H1 (cell line): Measurements from ENCODE around the gene SLCO2A1. TPM values are rescaled to one million over a fixed set of nuclear protein-coding genes. Genes with fewer than 3 reads are reported as not detected.

Experiments used
- CTCF ChIA-PET: fragments of 300-600 bp; sonication (Branson Sonifier 250); formaldehyde crosslinking; loops from one replicate; lab custom pipeline; 2021; ENCODE audit not compliant: partially characterized antibody; lab: Charles Lee
- POLR2A ChIA-PET: fragments of 300-600 bp; sonication (Branson Sonifier 250); formaldehyde crosslinking; loops from one replicate; lab custom pipeline; 2021; ENCODE audit warnings: inconsistent platforms; ENCODE audit not compliant: partially characterized antibody; lab: Charles Lee
- DNase-seq, 2 experiments: peaks; one replicate each; pipeline versions ENCODE4 v3.0.0 to v3.0.0-alpha.2; 2010 to 2022; ENCODE audit warnings: low spot score in 2 of 2, low read depth in 1 of 2, mixed read lengths in 1 of 2
- FAIRE-seq: peaks from 2 replicates; lab custom pipeline; 2011; peaks lifted over from hg19 to GRCh38; lab: Jason Lieb, UNC
- H2AFZ ChIP-seq: 2 replicates; pipeline ENCODE4 v1.8.1; 2012; ENCODE audit warnings: low read length, inconsistent platforms
- H2AK5ac ChIP-seq: 2 replicates; pipeline ENCODE4 v1.6.1; 2013; ENCODE audit warnings: low read depth, low read length
- H2BK120ac ChIP-seq: replicated peaks from 2 replicates; pipeline ENCODE3; 2013; ENCODE audit warnings: low read depth, low read length, inconsistent platforms
- H2BK12ac ChIP-seq: 2 replicates; pipeline ENCODE4 v1.6.1; 2013; ENCODE audit warnings: low read depth, low read length
- H2BK15ac ChIP-seq: 2 replicates; pipeline ENCODE4 v1.6.1; 2013; ENCODE audit warnings: low read length
- H2BK20ac ChIP-seq: 2 replicates; pipeline ENCODE4 v1.6.1; 2013; ENCODE audit warnings: low read length
- H2BK5ac ChIP-seq: 2 replicates; pipeline ENCODE4 v1.6.1; 2013; ENCODE audit warnings: low read depth, low read length
- H3K14ac ChIP-seq: 2 replicates; pipeline ENCODE4 v1.6.1; 2013; ENCODE audit warnings: inconsistent platforms; ENCODE audit not compliant: insufficient read length
- H3K18ac ChIP-seq: 2 replicates; pipeline ENCODE4 v1.6.1; 2013; ENCODE audit warnings: low read length; ENCODE audit errors: extremely low read depth
- H3K23ac ChIP-seq: 2 replicates; pipeline ENCODE4 v1.6.1; 2013; ENCODE audit warnings: inconsistent platforms; ENCODE audit not compliant: insufficient read length
- H3K23me2 ChIP-seq: 2 replicates; pipeline ENCODE4 v1.6.1; 2013; ENCODE audit warnings: low read depth, low read length
- H3K27ac ChIP-seq: 2 replicates; pipeline ENCODE4 v1.6.1; 2011; ENCODE audit warnings: low read depth, low read length, inconsistent platforms
- H3K27me3 ChIP-seq, 4 experiments: replicated peaks in 1 of 4; 1 replicate in 1 of 4; 2 replicates in 3 of 4; pipeline versions ENCODE4 v1.6.1 to v1.8.1; 2011 to 2013; ENCODE audit warnings: low read length in 3 of 4, mild to moderate bottlenecking in 3 of 4, inconsistent platforms in 2 of 4, mixed read lengths in 2 of 4, moderate library complexity in 1 of 4; ENCODE audit not compliant: control insufficient read depth in 3 of 4, insufficient read depth in 3 of 4; ENCODE audit errors: extremely low read depth in 1 of 4
- H3K36me3 ChIP-seq, 4 experiments: 2 replicates each; pipeline versions ENCODE4 v1.6.1 to v1.8.1; 2011 to 2013; ENCODE audit warnings: mild to moderate bottlenecking in 4 of 4, low read length in 3 of 4, moderate library complexity in 2 of 4, control low read depth in 1 of 4, inconsistent platforms in 1 of 4; ENCODE audit not compliant: insufficient read depth in 4 of 4, control insufficient read depth in 2 of 4
- H3K4ac ChIP-seq: replicated peaks from 2 replicates; pipeline ENCODE3; 2013; ENCODE audit warnings: low read length, low read depth, mixed read lengths, inconsistent platforms; ENCODE audit not compliant: insufficient read length
- H3K4me1 ChIP-seq, 4 experiments: replicated peaks in 1 of 4; 1 replicate in 1 of 4; 2 replicates in 3 of 4; pipeline versions ENCODE4 v1.6.1 to v1.8.1; 2011 to 2013; ENCODE audit warnings: low read length in 3 of 4, inconsistent platforms in 2 of 4, mixed read lengths in 1 of 4; ENCODE audit not compliant: insufficient read depth in 4 of 4, control insufficient read depth in 3 of 4
- H3K4me2 ChIP-seq, 2 experiments: 2 replicates each; pipeline versions ENCODE4 v1.6.1 to v1.8.1; 2011 to 2013; ENCODE audit warnings: low read depth in 2 of 2, low read length in 2 of 2, control low read depth in 1 of 2, inconsistent platforms in 1 of 2, mild to moderate bottlenecking in 1 of 2; ENCODE audit not compliant: insufficient read depth in 1 of 2
- H3K4me3 ChIP-seq, 4 experiments: fragments of 200-600, 300-600 bp in 1 of 4; sonication (generic), shearing (Covaris generic), sonication (Bioruptor Twin) in 1 of 4; 2 replicates each; pipeline versions ENCODE4 v1.5.1 to v1.8.1; 2011 to 2016; ENCODE audit warnings: low read length in 4 of 4, low read depth in 3 of 4, control low read depth in 2 of 4, inconsistent platforms in 2 of 4, mild to moderate bottlenecking in 2 of 4, mixed read lengths in 1 of 4, moderate library complexity in 1 of 4; ENCODE audit not compliant: insufficient read depth in 2 of 4; ENCODE audit errors: extremely low read depth in 1 of 4
- H3K56ac ChIP-seq: replicated peaks from 2 replicates; pipeline ENCODE3; 2013; ENCODE audit warnings: low read depth, mild to moderate bottlenecking, mixed read lengths, low read length, inconsistent platforms; ENCODE audit not compliant: insufficient read length
- H3K79me1 ChIP-seq: 2 replicates; pipeline ENCODE4 v1.6.1; 2013; ENCODE audit warnings: low read depth, low read length, control low read depth
- H3K79me2 ChIP-seq, 2 experiments: 2 replicates each; pipeline versions ENCODE4 v1.6.1 to v1.8.1; 2012 to 2013; ENCODE audit warnings: low read length in 2 of 2, mild to moderate bottlenecking in 2 of 2, inconsistent platforms in 1 of 2; ENCODE audit not compliant: insufficient read depth in 2 of 2, control insufficient read depth in 1 of 2
- H3K9ac ChIP-seq, 4 experiments: replicated peaks in 1 of 4; 1 replicate in 1 of 4; 2 replicates in 3 of 4; pipeline versions ENCODE4 v1.6.1 to v1.8.1; 2011 to 2013; ENCODE audit warnings: low read depth in 3 of 4, low read length in 3 of 4, control low read depth in 2 of 4, mild to moderate bottlenecking in 2 of 4, moderate library complexity in 2 of 4, inconsistent platforms in 1 of 4; ENCODE audit errors: extremely low read depth in 1 of 4
- H3K9me3 ChIP-seq, 2 experiments: 2 replicates each; pipeline versions ENCODE4 v1.6.1 to v1.8.1; 2012 to 2013; ENCODE audit warnings: mild to moderate bottlenecking in 2 of 2, moderate library complexity in 2 of 2, control low read depth in 1 of 2, inconsistent platforms in 1 of 2, low read depth in 1 of 2, low read length in 1 of 2, mixed read lengths in 1 of 2; ENCODE audit not compliant: insufficient read depth in 2 of 2
- H4K20me1 ChIP-seq, 2 experiments: replicated peaks in 1 of 2; 2 replicates each; pipeline versions ENCODE3 to v1.8.1; 2011 to 2013; ENCODE audit warnings: inconsistent platforms in 2 of 2, low read length in 2 of 2, mild to moderate bottlenecking in 1 of 2; ENCODE audit not compliant: insufficient read depth in 2 of 2, control insufficient read depth in 1 of 2
- H4K5ac ChIP-seq: 2 replicates; pipeline ENCODE4 v1.6.1; 2013; ENCODE audit warnings: low read length, low read depth, mixed read lengths, inconsistent platforms; ENCODE audit not compliant: insufficient read length
- H4K8ac ChIP-seq: 2 replicates; pipeline ENCODE4 v1.8.0; 2013; ENCODE audit warnings: mild to moderate bottlenecking, moderate library complexity, low read length, inconsistent platforms; ENCODE audit not compliant: insufficient read depth; ENCODE audit errors: extremely low read depth
- H4K91ac ChIP-seq: replicated peaks from 2 replicates; pipeline ENCODE3; 2013; ENCODE audit warnings: low read length, mixed read lengths, inconsistent platforms; ENCODE audit not compliant: insufficient read length
- BACH1 ChIP-seq: IDR thresholded peaks from 2 replicates; pipeline ENCODE4 v1.6.1; 2012; ENCODE audit warnings: low read length, improper control_type of control experiment
- CBX8 ChIP-seq: fragments of 300-800, 300-1000 bp; sonication (generic); IDR thresholded peaks from 2 replicates; pipeline ENCODE4 v1.7.1; 2016; ENCODE audit warnings: low read depth, low read length, borderline replicate concordance
- CEBPB ChIP-seq: IDR thresholded peaks from 2 replicates; pipeline ENCODE4 v1.6.1; 2012; ENCODE audit warnings: low read depth, low read length
- CHD1 ChIP-seq: IDR thresholded peaks from 2 replicates; pipeline ENCODE4 v1.6.1; 2012; ENCODE audit warnings: low read depth, low read length, improper control_type of control experiment
- CHD2 ChIP-seq: IDR thresholded peaks from 2 replicates; pipeline ENCODE4 v1.6.1; 2012; ENCODE audit warnings: low read length, improper control_type of control experiment
- CTBP2 ChIP-seq: IDR thresholded peaks from 2 replicates; pipeline ENCODE4 v1.7.0; 2011; ENCODE audit warnings: borderline replicate concordance, mild to moderate bottlenecking, moderate library complexity, mixed read lengths, low read length; ENCODE audit not compliant: insufficient read depth, insufficient read length
- EGR1 ChIP-seq: IDR thresholded peaks from 2 replicates; pipeline ENCODE4 v1.6.1; 2011; ENCODE audit warnings: low read depth, low read length, borderline replicate concordance
- EZH2 ChIP-seq: fragments of 200-600 bp; sonication (generic); IDR thresholded peaks from 2 replicates; pipeline ENCODE4 v1.7.1; 2012; ENCODE audit warnings: low read depth, mild to moderate bottlenecking, moderate library complexity, low read length, inconsistent platforms; ENCODE audit not compliant: severe bottlenecking
- RAD21 ChIP-seq, 2 experiments: IDR thresholded peaks in 1 of 2; conservative IDR thresholded peaks in 1 of 2; 2 replicates each; pipeline ENCODE4 v1.6.1; 2011; ENCODE audit warnings: low read depth in 2 of 2, low read length in 2 of 2, improper control_type of control experiment in 1 of 2, inconsistent platforms in 1 of 2, mild to moderate bottlenecking in 1 of 2, moderate library complexity in 1 of 2
- SAP30 ChIP-seq: fragments of 300-600 bp; sonication (generic); IDR thresholded peaks from 2 replicates; pipeline ENCODE4 v1.7.1; 2012; ENCODE audit warnings: low read length, moderate library complexity, mild to moderate bottlenecking, inconsistent platforms; ENCODE audit not compliant: insufficient read depth, insufficient replicate concordance
- SIRT6 ChIP-seq: IDR thresholded peaks from one replicate; pipeline ENCODE4 v1.7.1; 2012; ENCODE audit warnings: low read length, inconsistent platforms
- TAF1 ChIP-seq: IDR thresholded peaks from 2 replicates; pipeline ENCODE4 v1.6.1; 2011; ENCODE audit warnings: mild to moderate bottlenecking, low read depth, low read length
- ZNF274 ChIP-seq: IDR thresholded peaks from 2 replicates; pipeline ENCODE4 v1.7.0; 2012; ENCODE audit warnings: low read length, borderline replicate concordance; ENCODE audit errors: extremely low read depth
- WGBS, 2 experiments: shearing (Covaris generic) in 1 of 2; methylation state at CpG; one replicate each; pipeline versions ENCODE4 v1.1.6 to v1.1.7; 2013 to 2015; ENCODE audit warnings: low lambda C conversion rate in 2 of 2, mixed read lengths in 2 of 2, inconsistent platforms in 1 of 2, low coverage in 1 of 2, missing lambda C conversion rate in 1 of 2; ENCODE audit not compliant: insufficient replicate concordance in 2 of 2, insufficient coverage in 1 of 2, insufficient read length in 1 of 2; ENCODE audit errors: extremely low coverage in 1 of 2, missing lambda C conversion rate in 1 of 2; 5-methylcytosine and 5-hydroxymethylcytosine counted together
- polyA plus RNA-seq, 7 experiments: library from polyadenylated mRNA; depleted of rRNA in 3 of 7; stranded (reverse) in 5 of 7; unstranded in 2 of 7; fragments of >200 nt in 5 of 7; fragments of 200-250 nt in 2 of 7; gene quantifications; 1 replicate in 5 of 7; 2 replicates in 1 of 7; 4 replicates in 1 of 7; pipeline versions ENCODE4 v1.2.1 to v1.2.3, GENCODE V29; 2011 to 2013; ENCODE audit warnings: missing spikeins in 2 of 7, mixed read lengths in 2 of 7
- total RNA-seq: library from RNA; stranded (reverse); fragmentation: NEBNext Ultra II Directional; extraction: Animal tissue kit (Norgen Biotek cat#: 25700); gene quantifications from 2 replicates; pipeline ENCODE4 v1.2.1, GENCODE V29; 2021

SLCO2A1 gene
- total and polyA plus RNA-seq, 2 of the 8 experiments (the other 6 are each of a cell fraction or from before 2014, with no cell fraction given): 1.1 to 2.3 TPM

DNA sequence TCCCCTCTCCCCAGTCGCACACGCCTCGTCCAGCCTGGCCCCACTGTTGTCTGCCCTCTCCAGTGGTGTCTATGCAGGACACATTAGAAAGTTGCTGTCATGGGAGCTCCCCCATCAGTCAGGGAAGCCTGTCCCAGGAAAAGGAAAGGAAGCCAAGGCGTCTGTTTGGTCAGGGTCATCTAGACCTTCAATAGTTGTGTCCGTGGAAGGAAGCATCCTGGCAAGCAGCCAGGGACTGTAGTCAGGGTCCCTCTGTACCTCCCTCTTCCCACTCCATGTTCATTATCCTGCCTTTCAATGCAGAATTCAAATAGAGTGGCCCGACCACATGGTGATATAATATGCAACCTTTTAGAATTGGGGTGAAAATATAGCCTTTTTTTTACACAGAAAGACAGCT lies 73.4 kb downstream of the SLCO2A1 start:
- 90% methylated on average over 6 of the region's 6 CpGs; no CpG with 5 or more reads in 1 of the 2 experiments for WGBS, 2 experiments
- no peak overlapping the region for H2BK15ac ChIP-seq
- H3K23ac ChIP-seq: no peak overlapping the region
- H4K91ac ChIP-seq: no peak overlapping the region
- no peak overlapping the region for H2AFZ ChIP-seq
- CTCF ChIA-PET: interaction anchor here (1.0 to 2.8 kb wide), 4 partner anchors 8 to 18 kb away, joined by 4 to 9 read pairs (median 4); no protein-coding TSS in a partner anchor
- H3K14ac ChIP-seq: no peak overlapping the region
- H2AK5ac ChIP-seq: no peak overlapping the region
- H3K36me3 ChIP-seq: no peaks in the 10 kb centered on the region
- no peak overlapping the region for H3K9ac ChIP-seq
- no peak overlapping the region for H3K4me3 ChIP-seq
- no peak for FAIRE-seq
- no peak overlapping the region for H4K5ac ChIP-seq
- no peak overlapping the region for H2BK5ac ChIP-seq
- POLR2A ChIA-PET: interaction anchor here (1.4 kb wide), 1 partner anchor 9 kb away, joined by 4 read pairs; no protein-coding TSS in a partner anchor
- no peak overlapping the region for H2BK120ac ChIP-seq
- H3K79me1 ChIP-seq: no peaks in the 10 kb centered on the region
- no peaks in the 10 kb centered on the region for H3K23me2 ChIP-seq
- H3K56ac ChIP-seq: no peak overlapping the region
- no peaks in the 10 kb centered on the region for H3K9me3 ChIP-seq
- H3K4me1 ChIP-seq: no peaks in the 10 kb centered on the region
- H3K4ac ChIP-seq: no peak overlapping the region
- H3K18ac ChIP-seq: no peak overlapping the region
- H2BK12ac ChIP-seq: no peak overlapping the region
- no peak overlapping the region for H3K4me2 ChIP-seq
- H3K27ac ChIP-seq: no peak overlapping the region
- H2BK20ac ChIP-seq: no peak overlapping the region
- H4K20me1 ChIP-seq: no peaks in the 10 kb centered on the region
- peaks cover 0 to 2% (median 0%) of the 10 kb centered on the region in 4 experiments; a peak in 1 of 7 replicates for H3K27me3 ChIP-seq
- no peak for DNase-seq
- H4K8ac ChIP-seq: no peak overlapping the region
- no peaks in the 10 kb centered on the region for H3K79me2 ChIP-seq
- TF ChIP-seq CEBPB (no peak), EZH2 (no peak), CHD1 (no peak), CBX8 (no peak), EGR1 (no peak), SAP30 (no peak), BACH1 (no peak), ZNF274 (no peak), CTBP2 (no peak), TAF1 (no peak), CHD2 (no peak), SIRT6 (no peak), RAD21 (IDR thresholded peaks at IDR 0.05 in 1 of 2, conservative IDR thresholded peaks at IDR 0.05 in 1 of 2; ENCODE audit: low read depth in 2 of 2, low read length in 2 of 2) (no peak)
